Measurements from ENCODE around the gene SOX14. TPM values are rescaled to one million over a fixed set of nuclear protein-coding genes. Genes with fewer than 3 reads are reported as not detected.

The SOX14 gene
- total RNA-seq, 1 experiment from 2014 or later: not detected

DNA sequence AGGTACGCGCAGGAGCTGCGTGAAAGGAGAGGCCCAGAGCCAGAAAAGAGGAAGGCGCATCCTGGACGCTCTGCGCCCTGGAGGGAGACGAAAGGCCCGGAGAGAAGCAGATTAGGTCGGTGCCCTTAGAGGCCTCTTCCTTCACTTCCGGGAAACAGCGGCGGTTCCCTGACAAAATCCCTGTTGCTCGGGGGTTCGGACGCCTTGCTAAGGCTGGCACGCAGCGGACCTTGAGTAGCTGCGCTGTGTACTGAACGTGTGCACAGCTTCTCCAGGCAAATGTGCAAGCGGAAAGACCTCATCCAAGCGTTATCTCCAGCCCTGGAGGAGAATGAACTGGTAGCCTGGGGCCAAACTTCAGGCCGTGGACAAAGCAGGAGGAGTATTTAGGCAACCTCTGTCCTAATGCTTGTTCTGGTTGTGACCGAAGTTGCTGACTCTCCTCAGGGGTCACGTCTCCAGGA, 3.0 kb upstream of the SOX14 start:
- no peaks in the 10 kb centered on the region for H4K20me1 ChIP-seq (ENCODE audit: insufficient read depth)
- TF ChIP-seq, protein P1, sequence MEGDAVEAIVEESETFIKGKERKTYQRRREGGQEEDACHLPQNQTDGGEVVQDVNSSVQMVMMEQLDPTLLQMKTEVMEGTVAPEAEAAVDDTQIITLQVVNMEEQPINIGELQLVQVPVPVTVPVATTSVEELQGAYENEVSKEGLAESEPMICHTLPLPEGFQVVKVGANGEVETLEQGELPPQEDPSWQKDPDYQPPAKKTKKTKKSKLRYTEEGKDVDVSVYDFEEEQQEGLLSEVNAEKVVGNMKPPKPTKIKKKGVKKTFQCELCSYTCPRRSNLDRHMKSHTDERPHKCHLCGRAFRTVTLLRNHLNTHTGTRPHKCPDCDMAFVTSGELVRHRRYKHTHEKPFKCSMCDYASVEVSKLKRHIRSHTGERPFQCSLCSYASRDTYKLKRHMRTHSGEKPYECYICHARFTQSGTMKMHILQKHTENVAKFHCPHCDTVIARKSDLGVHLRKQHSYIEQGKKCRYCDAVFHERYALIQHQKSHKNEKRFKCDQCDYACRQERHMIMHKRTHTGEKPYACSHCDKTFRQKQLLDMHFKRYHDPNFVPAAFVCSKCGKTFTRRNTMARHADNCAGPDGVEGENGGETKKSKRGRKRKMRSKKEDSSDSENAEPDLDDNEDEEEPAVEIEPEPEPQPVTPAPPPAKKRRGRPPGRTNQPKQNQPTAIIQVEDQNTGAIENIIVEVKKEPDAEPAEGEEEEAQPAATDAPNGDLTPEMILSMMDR (conservative IDR thresholded peaks at IDR 0.05): no peak
- TF ChIP-seq EZH2 (IDR thresholded peaks at IDR 0.05; ENCODE audit: low read depth): no peak
- no peaks in the 10 kb centered on the region for H3K36me3 ChIP-seq (ENCODE audit: low read depth)
- no peaks in the 10 kb centered on the region for H3F3A ChIP-seq (ENCODE audit: insufficient read depth, low read depth)
- no peaks in the 10 kb centered on the region for H3K9me2 ChIP-seq (ENCODE audit: insufficient read depth)
- H3K4me1 ChIP-seq (replicated peaks; ENCODE audit: insufficient read depth): no peaks in the 10 kb centered on the region
- no peak overlapping the region for H3K4me2 ChIP-seq
- no peaks in the 10 kb centered on the region for H3K9me3 ChIP-seq (ENCODE audit: insufficient read depth, low read depth)
- intact Hi-C loops (cut with micrococcal nuclease; ENCODE audit: unreplicated experiment): no loop called here
- ChIA-PET POLR2A (ENCODE audit: unreplicated experiment) (no interaction called here), CTCF (no interaction called here)
- no peaks in the 10 kb centered on the region for H3K79me2 ChIP-seq (ENCODE audit: low read depth)
- no peak for DNase-seq
- BruUV-seq (replicated peaks): no TSS peak
- no peak overlapping the region for H2AFZ ChIP-seq
- peaks cover 46% of the 10 kb centered on the region for H3K27me3 ChIP-seq (ENCODE audit: insufficient read depth, low read depth)
- H3K27ac ChIP-seq: no peak overlapping the region
- H3K4me3 ChIP-seq: no peak overlapping the region

DNA sequence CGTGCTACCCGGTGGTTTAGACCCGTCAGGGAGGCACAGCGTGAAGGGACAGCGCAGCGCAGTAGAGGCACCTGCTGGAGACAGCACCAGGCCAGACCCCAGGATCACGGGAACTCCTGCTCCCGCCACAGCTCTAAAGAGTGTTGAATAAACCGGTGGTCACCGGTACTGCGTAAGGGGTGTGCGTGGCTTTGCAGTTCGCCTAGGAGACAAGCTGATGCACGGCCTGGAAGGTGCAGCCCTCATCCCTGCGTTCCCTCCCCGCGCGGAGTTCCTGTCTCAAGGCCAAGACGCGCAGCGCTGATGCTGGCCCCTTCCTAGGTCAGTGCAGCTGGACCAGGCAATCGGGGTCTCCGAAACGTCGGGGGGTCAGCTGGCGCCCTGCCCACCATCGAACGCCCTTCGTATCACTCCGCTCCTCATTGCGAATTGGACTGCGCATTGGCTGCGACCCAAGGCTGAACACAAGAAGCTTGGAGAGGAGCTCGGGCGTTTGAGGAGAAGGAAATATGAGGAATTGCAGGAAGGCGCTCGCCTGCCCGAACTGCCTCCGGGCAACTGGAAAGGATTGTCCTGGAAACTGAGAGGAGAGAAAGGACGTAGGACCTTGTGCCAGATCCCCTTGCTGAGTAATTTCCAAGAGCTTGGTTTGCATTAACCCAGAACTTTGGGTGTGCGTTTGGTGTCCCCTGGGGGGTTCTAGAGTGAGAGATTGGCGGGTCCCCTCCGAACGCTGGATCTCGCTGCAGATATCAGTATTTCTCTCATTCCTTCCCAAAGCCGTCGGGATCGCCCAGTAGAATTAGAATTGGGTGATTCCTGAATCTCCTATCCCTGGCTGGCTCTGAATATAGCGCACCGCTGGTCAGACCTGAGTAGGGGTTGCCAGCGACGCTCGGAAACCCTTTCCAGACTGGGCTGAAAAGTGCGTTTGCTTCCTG, 2.3 kb upstream of the SOX14 start:
- Histone ChIP-seq H3K9me2 (ENCODE audit: insufficient read depth) (no peaks in the 10 kb centered on the region), H3K36me3 (ENCODE audit: low read depth) (no peaks in the 10 kb centered on the region)
- no peak for DNase-seq

DNA sequence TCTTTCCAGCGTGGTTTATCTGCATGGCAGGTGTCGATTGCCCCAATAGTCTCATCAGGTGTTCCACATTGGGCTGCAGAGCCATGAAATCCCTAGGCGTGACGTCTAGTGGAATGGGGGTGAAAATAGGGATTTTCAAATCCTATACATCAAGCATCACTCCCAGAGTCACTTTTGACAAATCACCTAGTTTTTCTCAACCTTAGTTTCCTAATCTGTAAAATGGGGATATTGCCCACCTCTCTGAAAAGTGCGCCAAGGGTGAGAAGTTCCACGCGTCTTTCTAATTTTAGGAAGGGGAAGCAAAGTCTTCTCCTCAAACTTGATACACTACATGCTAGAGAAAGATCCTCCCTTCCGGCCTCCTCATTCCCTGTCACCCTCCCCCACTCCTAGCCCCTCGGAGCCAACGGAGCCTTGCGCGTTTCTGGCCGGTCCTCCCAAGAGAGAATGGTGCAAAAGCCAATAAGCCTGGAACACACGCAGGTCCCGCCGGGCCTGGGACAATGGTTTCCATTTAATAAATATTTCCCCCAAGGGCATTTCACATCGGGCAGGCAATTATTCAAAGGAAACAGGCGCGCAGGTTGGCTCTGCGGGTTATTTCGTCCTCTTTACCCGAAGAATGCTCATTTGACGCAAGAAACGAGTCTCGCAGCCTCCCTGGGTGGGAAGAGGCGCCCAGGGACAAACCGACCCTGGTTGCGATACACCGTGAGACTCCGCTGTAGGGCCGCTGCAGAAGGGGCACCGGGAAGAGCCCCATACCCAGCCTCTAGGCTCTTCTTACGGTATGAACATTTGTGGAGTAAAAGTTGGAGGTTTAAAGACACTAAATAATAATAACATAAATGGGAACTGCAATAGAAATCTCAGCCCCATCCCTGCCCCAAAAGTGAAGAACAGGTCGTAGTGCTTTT, 1.2 kb upstream of the SOX14 start:
- Histone ChIP-seq H3K27me3 (ENCODE audit: insufficient read depth, low read depth) (peaks cover 64% of the 10 kb centered on the region), H2AFZ (no peak overlapping the region), H3F3A (ENCODE audit: insufficient read depth, low read depth) (no peaks in the 10 kb centered on the region), H3K36me3 (ENCODE audit: low read depth) (no peaks in the 10 kb centered on the region), H3K9me3 (ENCODE audit: insufficient read depth, low read depth) (no peaks in the 10 kb centered on the region), H3K79me2 (ENCODE audit: low read depth) (no peaks in the 10 kb centered on the region), H3K9me2 (ENCODE audit: insufficient read depth) (no peaks in the 10 kb centered on the region), H3K4me1 (replicated peaks; ENCODE audit: insufficient read depth) (no peaks in the 10 kb centered on the region), H3K4me2 (no peak overlapping the region), H4K20me1 (ENCODE audit: insufficient read depth) (no peaks in the 10 kb centered on the region), H3K27ac (no peak overlapping the region), H3K4me3 (no peak overlapping the region)
- POLR2A ChIA-PET (ENCODE audit: unreplicated experiment): no interaction called here
- intact Hi-C loops (cut with micrococcal nuclease; ENCODE audit: unreplicated experiment): no loop called here
- DNase-seq: no peak
- CTCF ChIA-PET: no interaction called here
- no TSS peak for BruUV-seq (replicated peaks)
- TF ChIP-seq, protein P1 (conservative IDR thresholded peaks at IDR 0.05): no peak
- no peak for TF ChIP-seq EZH2 (IDR thresholded peaks at IDR 0.05; ENCODE audit: low read depth)

More for the DNA sequence above, 2.3 kb upstream of the SOX14 start:
- intact Hi-C loops (cut with micrococcal nuclease; ENCODE audit: unreplicated experiment): no loop called here
- CTCF ChIA-PET: no interaction called here
- Histone ChIP-seq H3F3A (ENCODE audit: insufficient read depth, low read depth) (no peaks in the 10 kb centered on the region), H3K79me2 (ENCODE audit: low read depth) (no peaks in the 10 kb centered on the region), H4K20me1 (ENCODE audit: insufficient read depth) (no peaks in the 10 kb centered on the region), H3K27ac (no peak overlapping the region), H3K4me3 (no peak overlapping the region), H3K4me1 (replicated peaks; ENCODE audit: insufficient read depth) (no peaks in the 10 kb centered on the region), H3K4me2 (no peak overlapping the region), H2AFZ (no peak overlapping the region), H3K27me3 (ENCODE audit: insufficient read depth, low read depth) (peaks cover 53% of the 10 kb centered on the region), H3K9me3 (ENCODE audit: insufficient read depth, low read depth) (no peaks in the 10 kb centered on the region)
- BruUV-seq (replicated peaks): no TSS peak
- TF ChIP-seq, protein P1 (conservative IDR thresholded peaks at IDR 0.05): no peak
- TF ChIP-seq EZH2 (IDR thresholded peaks at IDR 0.05; ENCODE audit: low read depth): no peak
- POLR2A ChIA-PET (ENCODE audit: unreplicated experiment): no interaction called here

Measured in PC-9 (cell line).